ENCODE data around the gene MYO9B. TPM values are rescaled to one million over a fixed set of nuclear protein-coding genes. Genes with fewer than 3 reads are reported as not detected.
A peak's percentile ranks its signal among the peaks of the same experiment; 100 is the strongest.

Gene MYO9B
- total RNA-seq, 1 experiment from 2014 or later, result 103 TPM

DNA sequence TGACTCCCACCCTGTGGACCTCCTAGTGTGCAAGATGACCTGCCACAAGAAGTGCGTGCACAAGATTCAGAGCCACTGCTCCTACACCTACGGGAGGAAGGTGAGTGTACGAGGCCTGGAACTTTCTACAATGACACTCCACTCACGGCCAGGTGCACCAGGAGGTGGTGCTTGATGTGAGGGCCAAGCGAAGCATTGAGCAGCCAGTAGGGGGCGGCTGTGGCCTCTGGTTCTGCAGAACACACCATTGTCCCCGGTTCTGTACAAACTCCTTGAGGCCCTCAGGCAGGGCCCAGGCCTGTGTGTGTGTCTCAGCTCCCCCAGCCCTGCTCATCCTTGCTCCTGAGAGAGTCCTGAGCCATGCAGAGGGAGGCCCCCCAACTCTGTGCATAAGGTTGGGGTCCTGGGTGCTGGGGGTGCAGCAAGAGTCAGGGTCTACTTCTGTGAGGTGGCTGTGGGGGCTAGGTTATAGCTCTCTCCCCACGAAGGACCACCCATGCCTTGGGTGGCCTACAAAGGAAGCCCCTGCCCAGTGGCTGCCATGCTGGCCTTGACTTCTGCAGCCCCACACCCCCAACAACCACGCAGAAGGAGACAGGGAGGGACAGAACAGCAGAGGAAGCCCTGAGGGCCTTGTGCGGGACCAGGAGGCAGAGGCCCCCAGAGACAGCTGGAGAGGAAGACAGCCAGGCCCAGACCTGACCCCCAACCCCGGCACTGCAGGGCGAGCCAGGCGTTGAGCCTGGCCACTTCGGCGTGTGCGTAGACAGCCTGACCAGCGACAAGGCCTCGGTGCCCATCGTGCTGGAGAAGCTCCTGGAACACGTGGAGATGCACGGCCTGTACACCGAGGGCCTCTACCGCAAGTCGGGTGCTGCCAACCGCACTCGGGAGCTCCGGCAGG lies 129.9 kb downstream of the MYO9B start:
- H3K36me3 ChIP-seq (ENCODE audit: low read depth), result 0 out of 2 replicates have a peak, but pooled peaks cover 6% of the 10 kb centered on the region
- H3K4me1 ChIP-seq (replicated peaks; ENCODE audit: insufficient read depth), result no peaks in the 10 kb centered on the region
- H3K4me3 ChIP-seq, result no peak overlapping the region
- H4K20me1 ChIP-seq (ENCODE audit: insufficient read depth), result no peaks in the 10 kb centered on the region
- H3K4me2 ChIP-seq, result no peak overlapping the region
- H2AFZ ChIP-seq, result no peak overlapping the region
- H3K27ac ChIP-seq, result no peak overlapping the region
- DNase-seq, result peak; percentile 50 to 57
- ChIA-PET POLR2A (ENCODE audit: unreplicated experiment) (no interaction called here), CTCF (interaction anchor here (0.9 kb wide), 1 partner anchor 10 kb away, joined by 3 read pairs; the partner anchor contains the start of gene USE1)
- H3F3A ChIP-seq (ENCODE audit: insufficient read depth, low read depth), result peaks cover 26% of the 10 kb centered on the region
- no TSS peak for BruUV-seq (replicated peaks)
- no peaks in the 10 kb centered on the region for H3K79me2 ChIP-seq (ENCODE audit: low read depth)
- intact Hi-C loops (cut with micrococcal nuclease; ENCODE audit: unreplicated experiment), result loop anchor here (1.0 kb wide), 1 partner anchor 77 kb away; no protein-coding TSS in a partner anchor
- no peaks in the 10 kb centered on the region for H3K27me3 ChIP-seq (ENCODE audit: insufficient read depth, low read depth)
- H3K9me2 ChIP-seq (ENCODE audit: insufficient read depth), result no peaks in the 10 kb centered on the region
- TF ChIP-seq, protein P1, sequence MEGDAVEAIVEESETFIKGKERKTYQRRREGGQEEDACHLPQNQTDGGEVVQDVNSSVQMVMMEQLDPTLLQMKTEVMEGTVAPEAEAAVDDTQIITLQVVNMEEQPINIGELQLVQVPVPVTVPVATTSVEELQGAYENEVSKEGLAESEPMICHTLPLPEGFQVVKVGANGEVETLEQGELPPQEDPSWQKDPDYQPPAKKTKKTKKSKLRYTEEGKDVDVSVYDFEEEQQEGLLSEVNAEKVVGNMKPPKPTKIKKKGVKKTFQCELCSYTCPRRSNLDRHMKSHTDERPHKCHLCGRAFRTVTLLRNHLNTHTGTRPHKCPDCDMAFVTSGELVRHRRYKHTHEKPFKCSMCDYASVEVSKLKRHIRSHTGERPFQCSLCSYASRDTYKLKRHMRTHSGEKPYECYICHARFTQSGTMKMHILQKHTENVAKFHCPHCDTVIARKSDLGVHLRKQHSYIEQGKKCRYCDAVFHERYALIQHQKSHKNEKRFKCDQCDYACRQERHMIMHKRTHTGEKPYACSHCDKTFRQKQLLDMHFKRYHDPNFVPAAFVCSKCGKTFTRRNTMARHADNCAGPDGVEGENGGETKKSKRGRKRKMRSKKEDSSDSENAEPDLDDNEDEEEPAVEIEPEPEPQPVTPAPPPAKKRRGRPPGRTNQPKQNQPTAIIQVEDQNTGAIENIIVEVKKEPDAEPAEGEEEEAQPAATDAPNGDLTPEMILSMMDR (conservative IDR thresholded peaks at IDR 0.05), result peak; percentile 83
- TF ChIP-seq EZH2 (IDR thresholded peaks at IDR 0.05; ENCODE audit: low read depth), result no peak
- no peaks in the 10 kb centered on the region for H3K9me3 ChIP-seq (ENCODE audit: insufficient read depth, low read depth)

DNA sequence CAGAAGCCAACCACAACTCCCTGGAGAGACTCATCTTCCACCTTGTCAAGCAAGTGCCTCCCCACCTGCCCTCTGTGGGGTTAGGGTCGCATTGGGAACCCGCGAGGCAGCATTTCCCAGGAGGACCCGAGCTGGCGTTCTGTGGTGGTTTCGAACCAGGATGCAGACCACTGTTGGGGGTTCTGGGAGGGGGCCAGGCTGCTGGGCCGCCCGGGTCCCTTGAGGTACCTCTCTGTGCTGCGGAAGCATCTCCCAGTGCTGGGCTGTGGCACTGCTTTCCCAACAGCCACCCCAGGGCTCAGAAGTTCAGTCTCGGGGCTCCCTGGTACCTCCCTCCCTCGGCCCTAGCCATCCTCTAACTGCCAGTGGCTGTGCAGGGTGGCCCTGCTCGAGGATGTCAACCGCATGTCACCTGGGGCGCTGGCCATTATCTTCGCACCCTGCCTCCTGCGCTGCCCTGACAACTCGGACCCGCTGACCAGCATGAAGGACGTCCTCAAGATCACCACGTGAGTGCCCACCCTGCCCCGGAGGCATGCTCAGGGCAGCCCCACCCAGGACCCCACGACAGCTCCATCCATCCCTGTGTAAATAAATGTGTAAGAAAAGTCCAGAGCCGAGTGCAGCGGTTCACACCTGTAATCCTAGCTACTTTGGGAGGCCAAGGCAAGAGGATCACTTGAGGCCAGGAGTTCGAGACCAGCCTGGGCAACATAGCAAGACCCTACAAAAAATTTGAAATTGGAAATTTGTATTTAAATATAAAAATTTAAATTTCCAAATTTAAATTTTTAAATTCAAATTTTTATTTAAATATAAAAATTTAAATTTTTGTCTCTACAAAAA lies 131.4 kb downstream of the MYO9B start:
- no peak overlapping the region for H3K4me3 ChIP-seq
- TF ChIP-seq EZH2 (IDR thresholded peaks at IDR 0.05; ENCODE audit: low read depth), result no peak
- TF ChIP-seq, protein P1 (conservative IDR thresholded peaks at IDR 0.05), result no peak
- H4K20me1 ChIP-seq (ENCODE audit: insufficient read depth), result no peaks in the 10 kb centered on the region
- H3K9me2 ChIP-seq (ENCODE audit: insufficient read depth), result no peaks in the 10 kb centered on the region
- H3K4me2 ChIP-seq, result no peak overlapping the region
- H3K9me3 ChIP-seq (ENCODE audit: insufficient read depth, low read depth), result no peaks in the 10 kb centered on the region
- peaks cover 22% of the 10 kb centered on the region for H3F3A ChIP-seq (ENCODE audit: insufficient read depth, low read depth)
- no peaks in the 10 kb centered on the region for H3K4me1 ChIP-seq (replicated peaks; ENCODE audit: insufficient read depth)
- no TSS peak for BruUV-seq (replicated peaks)
- no peak for DNase-seq
- CTCF ChIA-PET, result interaction anchor here (0.6 kb wide), 1 partner anchor 347 kb away, joined by 8 read pairs; no protein-coding TSS in a partner anchor
- H2AFZ ChIP-seq, result no peak overlapping the region
- no peaks in the 10 kb centered on the region for H3K27me3 ChIP-seq (ENCODE audit: insufficient read depth, low read depth)
- intact Hi-C loops (cut with micrococcal nuclease; ENCODE audit: unreplicated experiment), result no loop called here
- no peaks in the 10 kb centered on the region for H3K79me2 ChIP-seq (ENCODE audit: low read depth)
- no peak overlapping the region for H3K27ac ChIP-seq
- H3K36me3 ChIP-seq (ENCODE audit: low read depth), result no peaks in the 10 kb centered on the region
- POLR2A ChIA-PET (ENCODE audit: unreplicated experiment), result no interaction called here

All from PC-9 (cell line).